Measurements from ENCODE around the gene CD200R1.

GRCh38 chr3:112967828-112968227 is 7.1 kb downstream of the CD200R1 start:
- TF ChIP-seq, protein P1, sequence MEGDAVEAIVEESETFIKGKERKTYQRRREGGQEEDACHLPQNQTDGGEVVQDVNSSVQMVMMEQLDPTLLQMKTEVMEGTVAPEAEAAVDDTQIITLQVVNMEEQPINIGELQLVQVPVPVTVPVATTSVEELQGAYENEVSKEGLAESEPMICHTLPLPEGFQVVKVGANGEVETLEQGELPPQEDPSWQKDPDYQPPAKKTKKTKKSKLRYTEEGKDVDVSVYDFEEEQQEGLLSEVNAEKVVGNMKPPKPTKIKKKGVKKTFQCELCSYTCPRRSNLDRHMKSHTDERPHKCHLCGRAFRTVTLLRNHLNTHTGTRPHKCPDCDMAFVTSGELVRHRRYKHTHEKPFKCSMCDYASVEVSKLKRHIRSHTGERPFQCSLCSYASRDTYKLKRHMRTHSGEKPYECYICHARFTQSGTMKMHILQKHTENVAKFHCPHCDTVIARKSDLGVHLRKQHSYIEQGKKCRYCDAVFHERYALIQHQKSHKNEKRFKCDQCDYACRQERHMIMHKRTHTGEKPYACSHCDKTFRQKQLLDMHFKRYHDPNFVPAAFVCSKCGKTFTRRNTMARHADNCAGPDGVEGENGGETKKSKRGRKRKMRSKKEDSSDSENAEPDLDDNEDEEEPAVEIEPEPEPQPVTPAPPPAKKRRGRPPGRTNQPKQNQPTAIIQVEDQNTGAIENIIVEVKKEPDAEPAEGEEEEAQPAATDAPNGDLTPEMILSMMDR (IDR thresholded peaks at IDR 0.05): no peak
- TF ChIP-seq EP300 (IDR thresholded peaks at IDR 0.05) (no peak), POLR2A (IDR thresholded peaks at IDR 0.05) (no peak)
